Measurements from ENCODE around the gene OR51B4.
"Not testable (repeated sequence)": the region's sequence is repeated elsewhere in the genome, so short reads cannot be mapped to it uniquely, and the experiment has no call there.

Gene OR51B4

DNA sequence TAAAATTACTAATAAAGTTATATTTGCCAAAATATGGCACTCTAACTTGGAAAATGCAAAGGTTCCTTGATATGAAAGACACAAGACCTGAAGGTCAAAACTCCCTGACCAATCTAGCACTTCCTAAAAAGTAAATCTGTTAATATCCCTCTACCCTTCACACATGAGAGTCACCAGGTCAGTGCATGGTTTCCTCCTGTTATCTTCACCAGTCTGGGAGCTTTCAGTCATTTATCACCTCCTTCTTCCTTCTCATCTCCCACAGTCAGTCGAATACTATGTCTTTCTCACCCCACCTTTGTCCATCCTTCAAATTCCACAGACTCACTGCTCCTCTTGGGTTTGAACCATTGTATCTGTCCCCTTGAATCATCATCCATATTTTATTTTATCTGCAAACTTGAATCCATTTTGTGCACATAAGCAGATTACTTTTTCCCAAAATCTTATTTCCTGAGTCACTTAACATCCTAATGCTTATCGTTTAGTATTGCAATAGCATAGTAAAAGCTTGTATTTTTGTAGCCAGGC, 34.6 kb downstream of the OR51B4 start:
- peaks cover 3% of the 10 kb centered on the region for H3K9me3 ChIP-seq
- no peaks in the 10 kb centered on the region for H3K27me3 ChIP-seq
- H3K4me3 ChIP-seq (ENCODE audit: low read depth in 1 of 2, low read length in 1 of 2), result no peak overlapping the region
- TF ChIP-seq, protein P1, sequence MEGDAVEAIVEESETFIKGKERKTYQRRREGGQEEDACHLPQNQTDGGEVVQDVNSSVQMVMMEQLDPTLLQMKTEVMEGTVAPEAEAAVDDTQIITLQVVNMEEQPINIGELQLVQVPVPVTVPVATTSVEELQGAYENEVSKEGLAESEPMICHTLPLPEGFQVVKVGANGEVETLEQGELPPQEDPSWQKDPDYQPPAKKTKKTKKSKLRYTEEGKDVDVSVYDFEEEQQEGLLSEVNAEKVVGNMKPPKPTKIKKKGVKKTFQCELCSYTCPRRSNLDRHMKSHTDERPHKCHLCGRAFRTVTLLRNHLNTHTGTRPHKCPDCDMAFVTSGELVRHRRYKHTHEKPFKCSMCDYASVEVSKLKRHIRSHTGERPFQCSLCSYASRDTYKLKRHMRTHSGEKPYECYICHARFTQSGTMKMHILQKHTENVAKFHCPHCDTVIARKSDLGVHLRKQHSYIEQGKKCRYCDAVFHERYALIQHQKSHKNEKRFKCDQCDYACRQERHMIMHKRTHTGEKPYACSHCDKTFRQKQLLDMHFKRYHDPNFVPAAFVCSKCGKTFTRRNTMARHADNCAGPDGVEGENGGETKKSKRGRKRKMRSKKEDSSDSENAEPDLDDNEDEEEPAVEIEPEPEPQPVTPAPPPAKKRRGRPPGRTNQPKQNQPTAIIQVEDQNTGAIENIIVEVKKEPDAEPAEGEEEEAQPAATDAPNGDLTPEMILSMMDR (IDR thresholded peaks at IDR 0.05), result no peak
- no peaks in the 10 kb centered on the region for H3K36me3 ChIP-seq
- no peaks in the 10 kb centered on the region for H3K4me1 ChIP-seq (ENCODE audit: control insufficient read depth in 1 of 2, insufficient read depth in 1 of 2, low read depth in 1 of 2, low read length in 1 of 2)
- no peak overlapping the region for H3K27ac ChIP-seq

DNA sequence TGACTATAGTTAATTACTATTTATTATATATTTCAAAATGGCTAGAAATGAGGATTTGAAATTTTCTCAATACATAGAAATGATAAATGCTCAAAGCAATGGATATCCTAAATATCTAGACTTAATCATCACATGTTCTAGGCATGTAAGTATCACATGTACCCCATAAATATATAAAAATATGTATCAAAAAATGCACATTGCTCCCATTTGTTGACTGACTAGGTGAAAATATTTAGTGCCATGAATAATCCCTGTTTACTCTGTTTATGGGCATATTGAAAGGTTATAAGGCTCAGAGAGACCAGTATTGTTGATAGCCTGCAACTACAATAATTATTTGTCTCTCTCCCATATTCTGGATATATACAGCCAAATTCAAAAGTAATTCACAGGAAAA, 35.1 kb downstream of the OR51B4 start:
- H3K27me3 ChIP-seq, result no peaks in the 10 kb centered on the region
- no peak overlapping the region for H3K4me3 ChIP-seq (ENCODE audit: low read depth in 1 of 2, low read length in 1 of 2)
- TF ChIP-seq, protein P1 (IDR thresholded peaks at IDR 0.05), result no peak
- no peaks in the 10 kb centered on the region for H3K4me1 ChIP-seq (ENCODE audit: control insufficient read depth in 1 of 2, insufficient read depth in 1 of 2, low read depth in 1 of 2, low read length in 1 of 2)
- H3K27ac ChIP-seq, result no peak overlapping the region
- peaks cover 3% of the 10 kb centered on the region for H3K9me3 ChIP-seq
- no peaks in the 10 kb centered on the region for H3K36me3 ChIP-seq

DNA sequence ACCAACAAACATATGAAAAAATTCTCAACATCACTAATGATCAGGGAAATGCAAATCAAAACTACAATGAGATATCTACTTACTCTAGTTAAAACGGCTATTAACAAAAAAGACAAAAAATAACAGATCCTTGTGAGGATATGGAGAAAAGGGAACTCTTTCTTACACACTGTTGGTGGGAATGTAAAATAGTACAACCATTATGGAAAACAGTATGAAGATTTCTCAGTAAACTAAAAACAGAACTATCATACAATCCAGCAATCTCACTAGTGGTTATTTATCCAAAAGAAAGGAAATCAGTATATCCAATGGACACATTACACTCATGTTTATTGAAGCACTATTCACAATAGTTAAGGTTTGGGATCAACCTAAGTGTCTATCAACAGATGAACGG, 35.9 kb downstream of the OR51B4 start:
- TF ChIP-seq, protein P1 (IDR thresholded peaks at IDR 0.05), result no peak
- Histone ChIP-seq H3K4me1 (ENCODE audit: control insufficient read depth in 1 of 2, insufficient read depth in 1 of 2, low read depth in 1 of 2, low read length in 1 of 2) (no peaks in the 10 kb centered on the region), H3K27me3 (no peaks in the 10 kb centered on the region), H3K36me3 (no peaks in the 10 kb centered on the region), H3K9me3 (peaks cover 3% of the 10 kb centered on the region), H3K4me3 (ENCODE audit: low read depth in 1 of 2, low read length in 1 of 2) (no peak overlapping the region), H3K27ac (no peak overlapping the region)

DNA sequence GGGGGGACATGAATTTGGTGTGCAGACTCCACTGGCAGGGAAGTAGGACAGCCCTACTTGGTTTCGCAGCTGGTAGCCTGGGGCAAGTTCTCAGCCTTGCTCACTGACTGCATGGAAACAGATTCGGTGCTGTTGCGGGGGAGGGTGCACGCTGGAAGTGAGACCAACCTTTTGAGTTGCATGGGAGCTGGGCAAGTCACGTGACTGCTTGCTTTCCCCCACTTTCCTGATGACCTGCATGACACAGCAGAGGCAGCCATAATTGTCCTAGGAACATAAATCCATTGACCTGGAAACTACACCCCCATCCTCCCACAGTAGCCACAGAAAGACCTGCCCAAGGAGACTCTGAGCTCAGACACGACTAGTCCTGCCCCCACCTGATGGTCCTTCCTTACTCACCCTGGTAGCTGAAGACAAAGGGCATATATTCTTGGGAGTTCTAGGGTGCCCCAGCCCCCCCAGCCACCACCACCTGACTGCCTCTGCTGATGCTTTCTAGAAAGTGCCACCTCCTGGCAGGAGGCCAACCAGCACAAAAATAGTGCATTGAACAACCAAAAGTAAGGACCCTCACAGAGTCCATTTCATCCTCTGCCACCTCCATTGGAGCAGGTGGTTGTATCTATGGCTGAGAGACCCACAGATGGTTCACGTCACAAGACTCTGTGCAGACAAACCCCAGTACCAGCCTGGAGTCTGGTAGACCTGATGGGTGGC, 43.0 kb downstream of the OR51B4 start:
- Histone ChIP-seq H3K27me3 (no peaks in the 10 kb centered on the region), H3K27ac (no peak overlapping the region), H3K4me1 (ENCODE audit: control insufficient read depth in 1 of 2, insufficient read depth in 1 of 2, low read depth in 1 of 2, low read length in 1 of 2) (no peaks in the 10 kb centered on the region), H3K4me3 (ENCODE audit: low read depth in 1 of 2, low read length in 1 of 2) (no peak overlapping the region), H3K36me3 (no peaks in the 10 kb centered on the region), H3K9me3 (no peaks in the 10 kb centered on the region)
- TF ChIP-seq, protein P1 (IDR thresholded peaks at IDR 0.05), result no peak

DNA sequence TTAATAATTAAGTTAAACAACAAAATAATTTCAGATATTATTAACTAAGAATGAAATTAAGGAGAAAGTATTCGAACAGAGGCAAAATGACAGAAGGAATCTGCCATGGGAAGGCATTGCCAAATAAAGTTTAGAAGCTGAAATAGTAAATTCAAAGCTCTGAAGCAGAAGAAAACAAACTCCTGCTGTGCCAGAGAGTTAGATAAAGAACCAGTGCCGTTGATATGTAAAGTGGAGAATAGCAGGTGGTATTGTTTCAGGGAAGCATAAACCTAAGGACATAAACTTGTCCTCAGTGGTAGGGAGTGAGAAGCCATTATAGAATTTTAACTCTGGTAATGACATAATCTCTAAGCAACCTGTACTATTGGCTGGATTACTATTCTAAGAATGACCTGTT, 44.5 kb downstream of the OR51B4 start:
- TF ChIP-seq, protein P1 (IDR thresholded peaks at IDR 0.05), result no peak
- H3K27me3 ChIP-seq, result no peaks in the 10 kb centered on the region
- H3K36me3 ChIP-seq, result no peaks in the 10 kb centered on the region
- no peaks in the 10 kb centered on the region for H3K9me3 ChIP-seq
- H3K27ac ChIP-seq, result no peak overlapping the region
- no peaks in the 10 kb centered on the region for H3K4me1 ChIP-seq (ENCODE audit: control insufficient read depth in 1 of 2, insufficient read depth in 1 of 2, low read depth in 1 of 2, low read length in 1 of 2)
- no peak overlapping the region for H3K4me3 ChIP-seq (ENCODE audit: low read depth in 1 of 2, low read length in 1 of 2)

DNA sequence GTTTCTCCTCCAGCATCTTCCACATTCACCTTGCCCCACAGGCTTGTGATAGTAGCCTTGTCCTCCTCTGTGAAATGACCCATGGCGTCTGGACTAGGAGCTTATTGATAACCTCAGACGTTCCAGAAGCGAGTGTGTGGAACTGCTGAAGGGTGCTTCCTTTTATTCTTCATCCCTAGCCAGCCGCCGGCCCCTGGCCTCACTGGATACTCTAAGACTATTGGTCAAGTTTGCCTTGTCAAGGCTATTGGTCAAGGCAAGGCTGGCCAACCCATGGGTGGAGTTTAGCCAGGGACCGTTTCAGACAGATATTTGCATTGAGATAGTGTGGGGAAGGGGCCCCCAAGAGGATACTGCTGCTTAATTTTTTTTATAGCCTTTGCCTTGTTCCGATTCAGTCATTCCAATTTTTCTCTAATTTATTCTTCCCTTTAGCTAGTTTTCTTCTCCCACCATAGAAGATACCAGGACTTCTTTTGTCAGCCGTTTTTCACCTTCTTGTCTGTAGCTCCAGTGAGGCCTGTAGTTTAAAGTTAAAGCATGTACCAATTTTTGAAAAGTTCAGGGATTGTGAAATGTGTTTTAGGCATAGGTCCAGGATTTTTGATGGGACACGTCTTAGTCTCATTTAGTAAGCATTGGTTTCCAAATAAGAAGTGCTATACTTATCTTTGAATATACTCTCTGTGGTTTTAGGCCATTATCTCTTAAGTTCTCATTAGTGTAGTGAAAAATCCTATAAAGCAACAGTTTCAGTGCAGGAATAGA, 46.9 kb downstream of the OR51B4 start, which contains the start of gene HBG2:
Gene HBG2, minus strand, starts transcription at position 136 of the 768 bp plus-strand sequence. Its CDS starts 53 bp downstream, at position 83.
- H3K4me1 ChIP-seq (ENCODE audit: control insufficient read depth in 1 of 2, insufficient read depth in 1 of 2, low read depth in 1 of 2, low read length in 1 of 2); H3K27me3 ChIP-seq; H3K9me3 ChIP-seq; H3K36me3 ChIP-seq; H3K27ac ChIP-seq; H3K4me3 ChIP-seq (ENCODE audit: low read depth in 1 of 2, low read length in 1 of 2): not testable (repeated sequence)

DNA sequence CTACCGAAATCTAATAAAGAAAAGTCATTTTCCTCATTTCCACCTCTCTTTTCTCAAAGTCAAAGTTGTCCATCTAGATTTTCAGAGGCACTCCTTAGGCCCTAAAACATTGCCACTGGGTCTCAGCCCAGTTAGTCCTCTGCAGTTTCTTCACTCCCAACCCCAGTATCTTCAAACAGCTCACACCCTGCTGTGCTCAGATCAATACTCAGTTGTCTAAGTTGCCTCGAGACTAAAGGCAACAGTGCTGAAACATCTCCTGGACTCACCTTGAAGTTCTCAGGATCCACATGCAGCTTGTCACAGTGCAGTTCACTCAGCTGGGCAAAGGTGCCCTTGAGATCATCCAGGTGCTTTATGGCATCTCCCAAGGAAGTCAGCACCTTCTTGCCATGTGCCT, 47.7 kb downstream of the OR51B4 start:
- not testable (repeated sequence) for H3K27ac ChIP-seq; H3K4me1 ChIP-seq (ENCODE audit: control insufficient read depth in 1 of 2, insufficient read depth in 1 of 2, low read depth in 1 of 2, low read length in 1 of 2); H3K36me3 ChIP-seq; H3K9me3 ChIP-seq; H3K4me3 ChIP-seq (ENCODE audit: low read depth in 1 of 2, low read length in 1 of 2); H3K27me3 ChIP-seq

DNA sequence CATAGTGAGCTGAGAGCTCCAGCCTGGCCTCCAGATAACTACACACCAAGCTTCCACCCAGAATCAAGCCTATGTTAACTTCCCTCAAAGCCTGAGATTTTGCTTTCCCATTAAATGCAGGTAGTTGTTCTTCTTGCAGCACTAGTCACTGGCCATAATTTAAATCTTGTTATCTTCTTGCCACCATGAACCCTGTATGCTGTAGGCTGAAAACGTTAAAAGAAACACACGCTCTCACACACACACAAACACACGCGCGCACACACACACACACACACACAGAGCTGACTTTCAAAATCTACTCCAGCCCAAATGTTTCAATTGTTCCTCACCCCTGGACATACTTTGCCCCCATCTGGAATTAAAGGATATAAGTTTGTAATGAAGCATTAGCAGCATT, 48.3 kb downstream of the OR51B4 start:
- not testable (repeated sequence) for H3K36me3 ChIP-seq; H3K9me3 ChIP-seq; H3K27me3 ChIP-seq; H3K4me3 ChIP-seq (ENCODE audit: low read depth in 1 of 2, low read length in 1 of 2); H3K4me1 ChIP-seq (ENCODE audit: control insufficient read depth in 1 of 2, insufficient read depth in 1 of 2, low read depth in 1 of 2, low read length in 1 of 2); H3K27ac ChIP-seq

Measured in neutrophil (primary cell).